HEK293T (cell line): ENCODE results near the gene ADD1.
"Not testable (repeated sequence)": the region's sequence is repeated elsewhere in the genome, so short reads cannot be mapped to it uniquely, and the experiment has no call there.

Source experiments
- CTCF ChIA-PET: fragments of 350-600 bp; formaldehyde crosslinking; extraction: SDS; loops from one replicate; lab custom pipeline; 2021; ENCODE audit warnings: antibody characterized with exemption, inconsistent platforms; lab: Yijun Ruan, JAX
- POLR2A ChIA-PET: fragments of 350-600 bp; formaldehyde crosslinking; extraction: SDS; loops from one replicate; lab custom pipeline; 2020; ENCODE audit warnings: antibody characterized with exemption, inconsistent platforms; lab: Yijun Ruan, JAX
- DNase-seq: peaks from one replicate; pipeline ENCODE4 v3.0.0; 2012; ENCODE audit warnings: mixed read lengths; ENCODE audit errors: extremely low spot score
- ARNT ChIP-seq: fragments of 450-650 bp; IDR thresholded peaks from 2 replicates; pipeline ENCODE4 v1.6.1; 2017; ENCODE audit warnings: mild to moderate bottlenecking
- BHLHE40 ChIP-seq: fragments of 450-650 bp; IDR thresholded peaks from 2 replicates; pipeline ENCODE4 v1.6.1; 2016; ENCODE audit warnings: mild to moderate bottlenecking, moderate library complexity, borderline replicate concordance
- CTBP1 ChIP-seq: fragments of 450-650 bp; IDR thresholded peaks from 2 replicates; pipeline ENCODE4 v1.6.1; 2016; ENCODE audit warnings: borderline replicate concordance
- ELF4 ChIP-seq: fragments of 450-650 bp; IDR thresholded peaks from 2 replicates; pipeline ENCODE4 v1.6.1; 2017; ENCODE audit warnings: antibody characterized with exemption
- FOXA1 ChIP-seq: fragments of 450-650 bp; IDR thresholded peaks from 2 replicates; pipeline ENCODE4 v1.6.1; 2016; ENCODE audit warnings: mild to moderate bottlenecking
- FOXK2 ChIP-seq: fragments of 450-650 bp; IDR thresholded peaks from 2 replicates; pipeline ENCODE4 v1.6.1; 2016; ENCODE audit warnings: mild to moderate bottlenecking
- FOXM1 ChIP-seq: fragments of 450-650 bp; IDR thresholded peaks from 2 replicates; pipeline ENCODE4 v1.6.1; 2017; ENCODE audit warnings: mild to moderate bottlenecking, borderline replicate concordance
- HDGF ChIP-seq: fragments of 450-650 bp; IDR thresholded peaks from 2 replicates; pipeline ENCODE4 v1.6.1; 2017; ENCODE audit warnings: antibody characterized with exemption, borderline replicate concordance
- L3MBTL2 ChIP-seq: fragments of 450-650 bp; conservative IDR thresholded peaks from 2 replicates; pipeline ENCODE4 v1.6.1; 2016; ENCODE audit warnings: mild to moderate bottlenecking
- LEF1 ChIP-seq: fragments of 450-650 bp; IDR thresholded peaks from 2 replicates; pipeline ENCODE4 v1.6.1; 2017; ENCODE audit warnings: mild to moderate bottlenecking, borderline replicate concordance
- NFRKB ChIP-seq: fragments of 450-650 bp; IDR thresholded peaks from 2 replicates; pipeline ENCODE4 v1.6.1; 2016; ENCODE audit warnings: mild to moderate bottlenecking, moderate library complexity
- SP1 ChIP-seq: fragments of 450-650 bp; IDR thresholded peaks from 2 replicates; pipeline ENCODE4 v1.6.1; 2017
- SUZ12 ChIP-seq: fragments of 450-650 bp; IDR thresholded peaks from 2 replicates; pipeline ENCODE4 v1.6.1; 2016; ENCODE audit warnings: mild to moderate bottlenecking
- TARDBP ChIP-seq: fragments of 450-650 bp; IDR thresholded peaks from 2 replicates; pipeline ENCODE4 v1.6.1; 2016
- ZNF384 ChIP-seq: fragments of 450-650 bp; IDR thresholded peaks from 2 replicates; pipeline ENCODE4 v1.6.1; 2016
- TF ChIP-seq, protein P1 (sequence below): fragments of 450-650 bp; IDR thresholded peaks from 2 replicates; pipeline ENCODE4 v1.6.1; 2016

ADD1 gene

DNA sequence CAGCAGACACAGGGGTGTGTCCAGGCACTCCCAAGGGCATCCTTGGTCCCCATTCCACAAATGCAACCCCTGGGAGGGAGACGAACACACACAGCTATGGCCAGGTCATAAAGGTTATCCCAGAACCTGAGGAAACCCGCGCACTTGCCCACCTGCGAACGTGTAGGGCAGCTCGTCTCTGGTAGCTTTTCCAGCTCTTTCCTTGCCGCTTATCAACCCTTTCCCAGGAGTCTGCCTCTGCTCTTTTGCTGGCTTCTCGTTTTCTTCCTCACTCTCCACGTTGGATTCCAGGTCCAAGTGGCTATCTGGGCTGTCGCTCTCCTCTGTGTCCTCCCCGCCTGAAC lies 106.1 kb downstream of the ADD1 start:
- no peak for TF ChIP-seq FOXA1
- TF ChIP-seq NFRKB = no peak
- TF ChIP-seq HDGF = no peak
- no peak for TF ChIP-seq ARNT
- TF ChIP-seq ELF4 = no peak
- POLR2A ChIA-PET = no interaction called here
- DNase-seq = no peak
- CTCF ChIA-PET = interaction anchor here (1.8 kb wide), 1 partner anchor 14 kb away, joined by 3 read pairs; the partner anchor contains the start of genes GRK4 and NOP14

DNA sequence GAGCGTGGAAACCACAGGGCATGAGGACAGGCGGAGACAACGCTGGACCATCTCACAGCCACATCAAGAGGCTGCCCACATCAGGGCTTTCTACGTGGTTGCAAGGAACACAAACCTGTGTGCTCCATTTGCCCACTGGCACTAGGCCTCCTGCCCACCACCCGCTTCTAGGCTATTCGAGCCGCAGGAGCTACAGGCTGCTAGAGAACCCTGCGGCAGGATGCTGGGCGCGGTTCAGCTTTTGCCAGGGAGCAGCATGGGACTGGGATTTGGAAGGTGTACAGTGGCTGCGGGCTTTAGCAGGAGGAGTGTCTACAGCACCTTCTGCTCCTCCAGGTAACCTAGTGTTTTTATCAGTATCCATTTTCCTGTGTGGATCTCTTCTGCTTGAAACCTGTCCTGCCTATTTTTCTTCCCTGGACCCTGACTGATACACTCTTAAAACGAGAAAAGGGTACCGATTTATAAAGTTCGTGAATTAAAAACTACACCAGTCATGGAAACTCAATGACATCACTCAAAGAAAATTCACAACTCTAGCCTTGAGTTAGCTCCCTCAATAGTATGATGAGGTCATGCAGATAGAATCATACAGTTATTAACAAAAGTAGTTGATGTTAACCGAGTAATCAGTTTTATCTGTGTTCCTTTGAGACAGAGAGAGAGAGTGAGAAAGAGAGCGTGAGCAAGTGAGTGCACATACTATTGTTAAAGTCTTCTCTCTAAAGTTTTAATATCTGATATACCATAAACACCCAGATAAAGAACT lies 106.8 kb downstream of the ADD1 start:
- no peak for DNase-seq
- CTCF ChIA-PET = no interaction called here
- POLR2A ChIA-PET = interaction anchor here (2.1 kb wide), 1 partner anchor 13 kb away, joined by 11 read pairs; the partner anchor contains the start of genes GRK4 and NOP14
- TF ChIP-seq ZNF384 (no peak), HDGF (no peak), SP1 (no peak), ARNT (no peak), FOXK2 (no peak), TARDBP (no peak), LEF1 (no peak), L3MBTL2 (no peak), CTBP1 (no peak), SUZ12 (no peak)
- TF ChIP-seq, protein P1, sequence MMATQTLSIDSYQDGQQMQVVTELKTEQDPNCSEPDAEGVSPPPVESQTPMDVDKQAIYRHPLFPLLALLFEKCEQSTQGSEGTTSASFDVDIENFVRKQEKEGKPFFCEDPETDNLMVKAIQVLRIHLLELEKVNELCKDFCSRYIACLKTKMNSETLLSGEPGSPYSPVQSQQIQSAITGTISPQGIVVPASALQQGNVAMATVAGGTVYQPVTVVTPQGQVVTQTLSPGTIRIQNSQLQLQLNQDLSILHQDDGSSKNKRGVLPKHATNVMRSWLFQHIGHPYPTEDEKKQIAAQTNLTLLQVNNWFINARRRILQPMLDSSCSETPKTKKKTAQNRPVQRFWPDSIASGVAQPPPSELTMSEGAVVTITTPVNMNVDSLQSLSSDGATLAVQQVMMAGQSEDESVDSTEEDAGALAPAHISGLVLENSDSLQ = no peak

DNA sequence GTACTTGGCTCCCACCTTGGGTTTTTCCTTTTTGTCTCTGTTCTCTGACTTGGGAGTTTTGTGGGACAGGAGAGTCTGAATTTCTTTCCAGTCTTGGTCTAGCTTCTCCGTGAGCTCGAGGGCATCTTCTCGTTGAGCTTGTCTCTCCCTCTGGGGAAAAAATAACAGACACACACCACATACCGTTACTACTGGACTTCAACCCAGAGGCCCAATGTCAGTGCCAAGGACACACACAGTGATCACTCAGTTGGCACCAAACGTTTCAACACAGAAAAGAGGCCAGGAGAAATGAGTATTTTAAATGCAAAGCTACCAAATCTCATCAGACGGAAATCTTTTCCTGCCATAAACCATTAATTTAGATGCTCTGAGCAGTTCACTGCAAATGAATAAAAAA lies 109.9 kb downstream of the ADD1 start:
- no peak for DNase-seq
- no peak for TF ChIP-seq SP1
- no peak for TF ChIP-seq HDGF
- TF ChIP-seq FOXM1 = no peak
- no peak for TF ChIP-seq LEF1
- no peak for TF ChIP-seq NFRKB
- TF ChIP-seq, protein P1 = no peak
- TF ChIP-seq FOXK2 = no peak
- TF ChIP-seq ELF4 = no peak
- no peak for TF ChIP-seq FOXA1
- no peak for TF ChIP-seq SUZ12
- no peak for TF ChIP-seq ZNF384
- no peak for TF ChIP-seq TARDBP
- CTCF ChIA-PET = interaction anchor here (0.5 to 1.3 kb wide), 3 partner anchors 12 to 1106 kb away, joined by 3 to 7 read pairs (median 4); no protein-coding TSS in a partner anchor
- POLR2A ChIA-PET = interaction anchor here (0.7 to 1.8 kb wide), 2 partner anchors 9 to 15 kb away, joined by 3 to 12 read pairs; partner anchors contain the start of genes GRK4 and NOP14

DNA sequence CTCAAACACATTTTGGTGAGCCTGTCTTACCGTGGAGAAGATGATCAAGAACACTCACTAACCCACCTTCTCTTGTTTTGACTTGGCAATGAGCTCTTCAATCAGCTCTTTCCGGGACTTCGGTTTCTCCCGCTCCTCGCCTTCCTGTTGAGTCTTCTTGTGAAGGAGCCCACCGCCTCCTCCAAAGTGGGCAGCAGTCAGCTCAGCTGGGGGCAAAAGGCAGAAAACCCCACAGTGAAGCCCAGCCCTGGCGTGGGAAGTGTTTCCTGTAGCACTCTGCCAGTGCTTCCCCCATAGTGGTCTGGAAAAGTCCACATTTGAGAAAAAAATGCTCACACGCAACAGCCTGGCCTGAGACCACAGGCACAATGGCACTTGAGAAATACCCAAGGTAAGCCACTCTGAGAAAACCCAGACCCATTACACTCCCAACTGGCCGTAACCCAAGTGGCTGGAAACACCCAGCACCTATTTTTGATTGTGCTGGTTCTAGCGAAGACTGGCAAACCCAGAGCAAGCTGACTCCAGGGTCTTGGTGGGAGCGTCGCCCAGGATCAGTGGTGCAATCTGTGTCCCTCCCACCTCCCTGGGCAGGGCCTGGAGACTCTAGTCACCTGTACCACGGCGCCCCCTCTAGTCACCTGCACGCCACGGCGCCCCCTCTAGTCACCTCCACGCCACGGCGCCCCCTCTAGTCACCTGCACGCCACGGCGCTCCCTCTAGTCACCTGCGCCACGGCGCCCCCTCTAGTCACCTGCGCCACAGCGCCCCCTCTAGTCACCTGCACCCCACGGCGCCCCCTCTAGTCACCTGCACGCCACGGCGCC lies 110.9 kb downstream of the ADD1 start:
- CTCF ChIA-PET = interaction anchor here (0.9 to 1.3 kb wide), 2 partner anchors 14 to 87 kb away, joined by 3 to 4 read pairs; no protein-coding TSS in a partner anchor

DNA sequence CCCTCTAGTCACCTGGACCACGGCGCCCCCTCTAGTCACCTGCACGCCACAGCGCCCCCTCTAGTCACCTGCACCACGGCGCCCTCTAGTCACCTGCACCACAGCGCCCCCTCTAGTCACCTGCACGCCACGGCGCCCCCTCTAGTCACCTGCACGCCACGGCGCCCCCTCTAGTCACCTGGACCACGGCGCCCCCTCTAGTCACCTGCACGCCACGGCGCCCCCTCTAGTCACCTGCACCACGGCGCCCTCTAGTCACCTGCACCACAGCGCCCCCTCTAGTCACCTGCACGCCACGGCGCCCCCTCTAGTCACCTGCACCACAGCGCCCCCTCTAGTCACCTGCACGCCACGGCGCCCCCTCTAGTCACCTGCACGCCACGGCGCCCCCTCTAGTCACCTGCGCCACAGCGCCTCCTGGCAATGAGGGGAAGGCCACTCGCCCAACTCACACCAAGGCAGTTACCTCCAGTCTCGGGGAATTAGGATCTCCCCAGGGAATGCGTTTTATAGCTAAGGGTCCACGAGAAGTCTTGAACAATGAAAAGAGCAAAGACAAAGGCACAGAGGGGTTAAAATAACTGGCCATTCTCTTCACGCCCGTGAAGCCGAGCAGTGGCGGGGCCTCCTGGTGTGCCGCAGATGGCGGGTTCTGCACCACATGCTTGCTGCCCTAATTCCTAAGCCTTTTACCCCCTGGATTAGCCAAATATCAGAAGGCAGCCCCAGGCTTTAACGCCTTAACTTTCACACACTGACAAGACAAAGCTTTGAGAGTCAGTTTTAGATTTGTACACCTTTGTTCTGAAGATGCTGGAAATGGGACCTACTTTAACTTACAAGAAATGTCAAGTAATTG lies 111.8 kb downstream of the ADD1 start:
- POLR2A ChIA-PET, DNase-seq, CTCF ChIA-PET: not testable (repeated sequence)

More for the DNA sequence above, 110.9 kb downstream of the ADD1 start:
- TF ChIP-seq TARDBP (no peak), SP1 (no peak), SUZ12 (no peak), BHLHE40 (no peak), LEF1 (no peak), NFRKB (no peak), ELF4 (no peak), FOXK2 (no peak), L3MBTL2 (no peak), FOXA1 (no peak), CTBP1 (no peak), FOXM1 (no peak), ZNF384 (no peak), ARNT (no peak)
- TF ChIP-seq, protein P1 = no peak
- POLR2A ChIA-PET = interaction anchor here (0.6 to 1.8 kb wide), 2 partner anchors 8 to 41 kb away, joined by 3 to 12 read pairs; partner anchors contain the start of genes GRK4 and NOP14
- no peak for DNase-seq

DNA sequence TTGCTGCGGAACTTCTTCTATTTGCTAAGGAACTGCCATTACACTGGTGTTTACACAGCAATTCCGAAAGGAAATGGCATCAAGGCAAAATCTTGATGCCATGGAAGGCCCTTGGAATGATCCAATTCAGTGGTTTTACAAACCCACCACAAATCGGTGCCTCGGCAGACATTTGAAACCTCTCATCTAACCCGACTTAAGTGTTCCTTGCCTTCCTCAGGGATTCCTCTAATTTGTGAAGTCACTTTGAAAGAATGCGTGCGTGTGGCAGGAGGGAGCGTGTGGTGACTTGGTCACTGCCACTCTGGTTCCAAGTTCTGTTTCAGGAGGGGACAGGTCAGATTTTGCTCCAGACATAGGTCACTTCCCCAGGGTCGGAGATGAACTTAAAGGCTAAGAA lies 114.8 kb downstream of the ADD1 start:
- TF ChIP-seq FOXA1 = no peak
- no peak for TF ChIP-seq CTBP1
- no peak for TF ChIP-seq NFRKB
- no peak for TF ChIP-seq SP1
- no peak for TF ChIP-seq ZNF384
- no peak for TF ChIP-seq ELF4
- TF ChIP-seq SUZ12 = no peak
- no peak for TF ChIP-seq LEF1
- no peak for TF ChIP-seq FOXM1
- ChIA-PET POLR2A (interaction anchor here (0.8 kb wide), 1 partner anchor 23 kb away, joined by 3 read pairs; no protein-coding TSS in a partner anchor), CTCF (no interaction called here)
- no peak for DNase-seq

GRCh38 chr4:2960450-2960849 lies 116.8 kb downstream of the ADD1 start:
- DNase-seq, POLR2A ChIA-PET, CTCF ChIA-PET: not testable (repeated sequence)
